Ovary (tissue), 9 donors: ENCODE measurements around the gene MAST3. TPM values are rescaled to one million over a fixed set of nuclear protein-coding genes. Genes with fewer than 3 reads are reported as not detected.

Source experiments
- DNase-seq, 5 donors: peaks; one replicate each; pipeline ENCODE4 v3.0.0-alpha.2; 2019 to 2020
- H3K27ac ChIP-seq, 2 donors: fragments of 200-600 bp; one replicate each; pipeline versions ENCODE4 v1.5.1 to v1.8.0; 2019 to 2022
- H3K27me3 ChIP-seq: fragments of 200-600 bp; one replicate; pipeline ENCODE4 v1.8.0; 2022
- H3K36me3 ChIP-seq: fragments of 200-600 bp; sonication (generic); one replicate; pipeline ENCODE4 v1.5.1; 2019
- H3K4me1 ChIP-seq: one replicate; pipeline ENCODE4 v1.8.1; 2013; ENCODE audit warnings: mild to moderate bottlenecking, moderate library complexity; ENCODE audit not compliant: insufficient read depth
- H3K4me3 ChIP-seq: fragments of 200-600 bp; sonication (generic); one replicate; pipeline ENCODE4 v1.5.1; 2017
- H3K9me3 ChIP-seq, 2 donors: fragments of 200-600 bp in 1 of 2; sonication (generic) in 1 of 2; one replicate each; pipeline versions ENCODE4 v1.5.1 to v1.8.1; 2013 to 2019; ENCODE audit warnings: mild to moderate bottlenecking in 1 of 2, moderate library complexity in 1 of 2
- EP300 ChIP-seq: sonication (generic); formaldehyde crosslinking; IDR thresholded peaks from one replicate; pipeline ENCODE4 v1.6.1; 2017; ENCODE audit warnings: antibody characterized with exemption
- POLR2A ChIP-seq: fragments of 450-650 bp; IDR thresholded peaks from one replicate; pipeline ENCODE4 v1.6.1; 2017; ENCODE audit warnings: antibody characterized with exemption, mild to moderate bottlenecking, moderate library complexity
- WGBS, 3 donors: extraction: QIAGEN DNeasy Blood & Tissue Kit in 1 of 3; methylation state at CpG; one replicate each; pipeline versions ENCODE4 v1.1.5 to v1.1.7; 2013 to 2017; 5-methylcytosine and 5-hydroxymethylcytosine counted together
- intact Hi-C, 4 donors: fragments of 100-400 bp; cut with DNase I; formaldehyde crosslinking; loops; one replicate each; pipeline versions ENCODE4 v1.11.0 to v1.15.1; 2022 to 2023
- polyA plus RNA-seq, 2 donors: library from polyadenylated mRNA; stranded (reverse); fragments of 200-250 nt in 1 of 2; fragments of 350-450 nt in 1 of 2; fragmentation: Illumina TruSeq in 1 of 2; extraction: RNeasy Lipid Tissue Mini Kit (QIAGEN cat#74804) in 1 of 2; gene quantifications; one replicate each; pipeline ENCODE4 v1.2.3, GENCODE V29; 2013 to 2014
- total RNA-seq, 7 donors: library from RNA; depleted of rRNA in 2 of 7; stranded (reverse); fragments of >200 nt in 2 of 7; fragmentation: NEBNext Ultra II Directional in 3 of 7; extraction: Animal tissue kit (Norgen Biotek cat#: 25700) in 3 of 7; gene quantifications; one replicate each; pipeline versions ENCODE4 v1.1.0 to v1.2.4, GENCODE V29; 2016 to 2023
- TF ChIP-seq, protein P1 (sequence below), 3 donors: fragments of 450-650 bp in 2 of 3; fragments of 200-600 bp in 1 of 3; IDR thresholded peaks; one replicate each; pipeline versions ENCODE4 v1.5.1 to v1.8.0; 2016 to 2022; ENCODE audit warnings: antibody characterized with exemption in 3 of 3, mild to moderate bottlenecking in 1 of 3
- donor health status: DM: no; HTN: no; CAD: no; lungs with moderate emphysema.
- donor health status: DM: no; HTN: no; CAD: no.
- donor health status: Bipolar disorder and iron deficiency.
- donor health status: DM: yes; HTN: yes; CAD: no.
- donor health status: DM: no; HTN: no; CAD: no.
- donor health status: DM: yes; HTN: yes; CAD: no.

The MAST3 gene
- total and polyA plus RNA-seq, 9 donors = 2.4 to 12.2 (median 9.9) TPM

DNA sequence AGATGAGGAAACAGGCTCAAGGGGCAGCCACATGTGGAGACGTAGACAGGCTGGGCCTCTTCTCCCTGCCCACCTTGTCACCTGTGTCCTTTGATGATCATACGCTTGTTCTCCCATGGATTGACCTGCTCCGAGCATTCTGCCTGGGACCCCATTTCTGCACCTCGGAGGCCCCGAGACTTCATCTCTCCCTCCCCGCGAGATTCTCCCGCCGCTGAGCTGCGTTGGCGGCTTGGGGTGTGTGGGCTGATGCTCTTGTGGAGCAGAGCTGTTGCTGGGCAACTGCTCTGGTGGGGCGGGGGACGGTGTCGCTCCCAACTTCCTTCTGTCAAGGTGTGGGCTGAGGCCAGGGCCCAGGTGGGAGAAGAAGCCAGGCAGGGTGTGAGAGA is 22.1 kb downstream of the MAST3 start:
- TF ChIP-seq EP300 (no peak), POLR2A (no peak)
- TF ChIP-seq, protein P1, sequence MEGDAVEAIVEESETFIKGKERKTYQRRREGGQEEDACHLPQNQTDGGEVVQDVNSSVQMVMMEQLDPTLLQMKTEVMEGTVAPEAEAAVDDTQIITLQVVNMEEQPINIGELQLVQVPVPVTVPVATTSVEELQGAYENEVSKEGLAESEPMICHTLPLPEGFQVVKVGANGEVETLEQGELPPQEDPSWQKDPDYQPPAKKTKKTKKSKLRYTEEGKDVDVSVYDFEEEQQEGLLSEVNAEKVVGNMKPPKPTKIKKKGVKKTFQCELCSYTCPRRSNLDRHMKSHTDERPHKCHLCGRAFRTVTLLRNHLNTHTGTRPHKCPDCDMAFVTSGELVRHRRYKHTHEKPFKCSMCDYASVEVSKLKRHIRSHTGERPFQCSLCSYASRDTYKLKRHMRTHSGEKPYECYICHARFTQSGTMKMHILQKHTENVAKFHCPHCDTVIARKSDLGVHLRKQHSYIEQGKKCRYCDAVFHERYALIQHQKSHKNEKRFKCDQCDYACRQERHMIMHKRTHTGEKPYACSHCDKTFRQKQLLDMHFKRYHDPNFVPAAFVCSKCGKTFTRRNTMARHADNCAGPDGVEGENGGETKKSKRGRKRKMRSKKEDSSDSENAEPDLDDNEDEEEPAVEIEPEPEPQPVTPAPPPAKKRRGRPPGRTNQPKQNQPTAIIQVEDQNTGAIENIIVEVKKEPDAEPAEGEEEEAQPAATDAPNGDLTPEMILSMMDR (IDR thresholded peaks at IDR 0.05) = no peak
- no peak overlapping the region for H3K4me3 ChIP-seq
- H3K9me3 ChIP-seq = no peaks in the 10 kb centered on the region
- H3K27ac ChIP-seq = no peak overlapping the region
- intact Hi-C loops = loop anchor here in 3 of 4 donors (5.0 to 10.0 kb wide), 5 partner anchors 33 to 215 kb away; partner anchors contain the start of gene PIK3R2 (in 1 of the 3)
- H3K4me1 ChIP-seq = peaks cover 13% of the 10 kb centered on the region
- WGBS, 3 donors = 77 to 85% (median 78%) methylated on average over 14 of the region's 14 CpGs
- no peak for DNase-seq
- H3K27me3 ChIP-seq = no peaks in the 10 kb centered on the region
- H3K36me3 ChIP-seq = no peaks in the 10 kb centered on the region

DNA sequence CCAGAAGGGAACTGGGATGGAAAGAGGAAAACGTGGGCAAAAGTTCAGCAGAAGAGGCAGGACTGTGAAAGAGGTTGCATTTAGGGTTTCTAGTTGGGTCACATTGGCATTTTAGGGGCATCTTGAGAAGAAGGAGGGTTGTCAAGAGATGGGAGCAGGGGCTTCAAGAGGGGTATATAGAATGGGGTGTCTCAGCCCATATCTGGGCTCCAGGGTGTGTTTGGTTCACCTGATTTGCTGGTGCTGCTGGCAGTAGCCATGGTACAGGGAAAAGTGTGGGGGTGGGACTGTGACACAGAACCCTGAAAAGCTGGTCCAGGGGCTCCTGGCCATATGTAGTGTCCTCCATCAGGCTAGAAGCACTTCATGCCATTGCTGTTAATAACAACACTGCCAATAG is 22.5 kb downstream of the MAST3 start:
- no peak for TF ChIP-seq EP300
- TF ChIP-seq, protein P1 (IDR thresholded peaks at IDR 0.05) = no peak
- TF ChIP-seq POLR2A = no peak
- Histone ChIP-seq H3K36me3 (no peaks in the 10 kb centered on the region), H3K9me3 (no peaks in the 10 kb centered on the region), H3K27ac (no peak overlapping the region), H3K4me3 (no peak overlapping the region), H3K27me3 (no peaks in the 10 kb centered on the region), H3K4me1 (peaks cover 13% of the 10 kb centered on the region)
- intact Hi-C loops = no loop called here
- no peak for DNase-seq
- WGBS, 3 donors = 60 to 70% (median 70%) methylated on average over 1 of the region's 1 CpG

DNA sequence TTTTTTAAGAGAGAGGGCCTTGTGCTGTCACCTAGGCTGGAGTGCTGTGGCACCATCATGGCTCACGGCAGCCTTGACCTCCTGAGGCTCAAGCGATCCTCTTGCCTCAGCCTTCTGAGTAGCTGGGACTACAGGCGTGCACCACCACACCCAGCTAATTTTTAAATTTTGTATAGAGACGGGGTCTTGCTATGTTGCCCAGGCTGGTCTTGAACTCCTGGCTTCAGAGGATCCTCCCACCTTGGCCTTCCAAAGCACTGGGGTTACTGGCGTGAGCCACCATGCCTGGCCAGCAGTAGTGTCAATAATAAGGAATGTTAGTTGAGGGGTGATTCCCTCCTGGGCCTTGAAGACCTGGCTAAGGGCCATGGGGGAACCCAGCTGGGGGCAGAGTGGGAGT is 23.6 kb downstream of the MAST3 start:
- Histone ChIP-seq H3K9me3 (no peaks in the 10 kb centered on the region), H3K4me1 (peaks cover 13% of the 10 kb centered on the region), H3K36me3 (no peaks in the 10 kb centered on the region), H3K27ac (no peak overlapping the region), H3K4me3 (no peak overlapping the region), H3K27me3 (no peaks in the 10 kb centered on the region)
- 95 to 96% (median 95%) methylated on average over 5 of the region's 5 CpGs for WGBS, 3 donors
- intact Hi-C loops = no loop called here
- no peak for DNase-seq
- no peak for TF ChIP-seq POLR2A
- no peak for TF ChIP-seq EP300
- TF ChIP-seq, protein P1 (IDR thresholded peaks at IDR 0.05) = no peak

DNA sequence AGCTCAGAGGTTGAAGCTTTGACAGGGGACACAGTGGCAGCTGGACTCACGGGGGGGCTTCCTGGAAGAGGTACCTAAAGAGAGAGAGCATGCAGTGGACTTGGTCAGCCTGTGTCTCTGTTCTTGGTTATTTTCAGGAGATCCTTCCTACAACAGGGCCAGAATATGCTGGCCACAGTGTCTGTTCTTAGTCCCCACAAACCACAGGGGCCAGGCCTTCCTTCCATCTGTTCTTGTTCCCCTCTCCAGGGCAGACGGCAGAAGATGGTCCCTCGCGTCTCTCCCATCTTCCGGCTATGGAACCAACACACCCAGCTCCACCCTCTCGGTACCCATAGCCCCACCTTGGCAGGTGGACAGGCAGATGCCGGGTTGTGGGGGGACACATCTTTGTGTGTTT is 24.8 kb downstream of the MAST3 start:
- Histone ChIP-seq H3K36me3 (no peaks in the 10 kb centered on the region), H3K4me1 (peaks cover 10% of the 10 kb centered on the region), H3K4me3 (no peak overlapping the region), H3K27me3 (no peaks in the 10 kb centered on the region), H3K9me3 (no peaks in the 10 kb centered on the region), H3K27ac (no peak overlapping the region)
- intact Hi-C loops = no loop called here
- no peak for DNase-seq
- no peak for TF ChIP-seq POLR2A
- TF ChIP-seq, protein P1 (IDR thresholded peaks at IDR 0.05) = no peak
- 86 to 92% (median 91%) methylated on average over 7 of the region's 7 CpGs for WGBS, 3 donors
